ENCODE measurements around the gene SLC17A2.

Gene SLC17A2

GRCh38 chr6:25921525-25922203 lies 8.8 kb downstream of the SLC17A2 start:
- Histone ChIP-seq H3K36me3 (ENCODE audit: control insufficient read depth in 2 of 2, insufficient read depth in 1 of 2, low read length in 2 of 2) (no peaks in the 10 kb centered on the region), H3K4me1 (ENCODE audit: control insufficient read depth, insufficient read depth, low read length) (no peaks in the 10 kb centered on the region), H3K9me3 (ENCODE audit: control insufficient read depth, insufficient read depth, low read depth, low read length) (no peaks in the 10 kb centered on the region), H3K27ac (ENCODE audit: extremely low read depth, low read depth, low read length) (no peak overlapping the region), H3K4me3 (ENCODE audit: low read depth, low read length) (no peak overlapping the region)
- TF ChIP-seq ZNF175 (tag by site-specific recombination; IDR thresholded peaks at IDR 0.05), result no peak
- TF ChIP-seq, protein P1, sequence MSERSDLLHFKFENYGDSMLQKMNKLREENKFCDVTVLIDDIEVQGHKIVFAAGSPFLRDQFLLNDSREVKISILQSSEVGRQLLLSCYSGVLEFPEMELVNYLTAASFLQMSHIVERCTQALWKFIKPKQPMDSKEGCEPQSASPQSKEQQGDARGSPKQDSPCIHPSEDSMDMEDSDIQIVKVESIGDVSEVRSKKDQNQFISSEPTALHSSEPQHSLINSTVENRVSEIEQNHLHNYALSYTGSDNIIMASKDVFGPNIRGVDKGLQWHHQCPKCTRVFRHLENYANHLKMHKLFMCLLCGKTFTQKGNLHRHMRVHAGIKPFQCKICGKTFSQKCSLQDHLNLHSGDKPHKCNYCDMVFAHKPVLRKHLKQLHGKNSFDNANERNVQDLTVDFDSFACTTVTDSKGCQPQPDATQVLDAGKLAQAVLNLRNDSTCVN (tag by site-specific recombination; optimal IDR thresholded peaks at IDR 0.05), result no peak
- no peak for TF ChIP-seq ZNF112 (tag by site-specific recombination; IDR thresholded peaks at IDR 0.05)
- no peak for TF ChIP-seq ZNF558 (tag by site-specific recombination; IDR thresholded peaks at IDR 0.05)
- TF ChIP-seq ZNF473 (tag by site-specific recombination; IDR thresholded peaks at IDR 0.05), result no peak
- ChIA-PET POLR2A (no interaction called here), CTCF (no interaction called here)

GRCh38 chr6:25919657-25920056 lies 10.8 kb downstream of the SLC17A2 start:
- ChIA-PET POLR2A (interaction anchor here (0.6 kb wide), 1 partner anchor 207 kb away, joined by 3 read pairs; no protein-coding TSS in a partner anchor), CTCF (interaction anchor here (1.6 kb wide), 1 partner anchor 200 kb away, joined by 4 read pairs; no protein-coding TSS in a partner anchor)
- H3K9me3 ChIP-seq (ENCODE audit: control insufficient read depth, insufficient read depth, low read depth, low read length), result no peaks in the 10 kb centered on the region
- no peaks in the 10 kb centered on the region for H3K36me3 ChIP-seq (ENCODE audit: control insufficient read depth in 2 of 2, insufficient read depth in 1 of 2, low read length in 2 of 2)
- no peak overlapping the region for H3K27ac ChIP-seq (ENCODE audit: extremely low read depth, low read depth, low read length)
- TF ChIP-seq TSHZ1 (tag by site-specific recombination; IDR thresholded peaks at IDR 0.05; ENCODE audit: borderline replicate concordance) (no peak), REST (tag by site-specific recombination; IDR thresholded peaks at IDR 0.05) (no peak), ZNF350 (tag by site-specific recombination; IDR thresholded peaks at IDR 0.05) (no peak), ZNF354C (tag by site-specific recombination; IDR thresholded peaks at IDR 0.05; ENCODE audit: borderline replicate concordance, low read depth) (no peak), GLI4 (tag by site-specific recombination; IDR thresholded peaks at IDR 0.05) (no peak), ZNF16 (tag by site-specific recombination; IDR thresholded peaks at IDR 0.05; ENCODE audit: low read depth) (no peak), ZFP37 (tag by site-specific recombination; IDR thresholded peaks at IDR 0.05) (no peak), HOXD13 (CRISPR knock-in tag; IDR thresholded peaks at IDR 0.05; ENCODE audit: borderline replicate concordance) (no peak), MYNN (tag by site-specific recombination; IDR thresholded peaks at IDR 0.05; ENCODE audit: borderline replicate concordance) (no peak), ZNF501 (tag by site-specific recombination; IDR thresholded peaks at IDR 0.05) (no peak), KLF7 (tag by site-specific recombination; IDR thresholded peaks at IDR 0.05; ENCODE audit: borderline replicate concordance) (no peak), ZNF639 (tag by site-specific recombination; IDR thresholded peaks at IDR 0.05) (no peak), ZNF266 (tag by site-specific recombination; IDR thresholded peaks at IDR 0.05; ENCODE audit: low read depth) (no peak), BCL11B (tag by site-specific recombination; IDR thresholded peaks at IDR 0.05; ENCODE audit: low read depth) (no peak), ZNF335 (tag by site-specific recombination; conservative IDR thresholded peaks at IDR 0.05) (no peak), ZNF416 (tag by site-specific recombination; IDR thresholded peaks at IDR 0.05) (no peak), ZNF658 (tag by site-specific recombination; IDR thresholded peaks at IDR 0.05) (no peak), ZNF701 (tag by site-specific recombination; IDR thresholded peaks at IDR 0.05) (no peak), ZIC2 (tag by site-specific recombination; IDR thresholded peaks at IDR 0.05) (no peak)
- no peaks in the 10 kb centered on the region for H3K4me1 ChIP-seq (ENCODE audit: control insufficient read depth, insufficient read depth, low read length)
- H3K4me3 ChIP-seq (ENCODE audit: low read depth, low read length), result no peak overlapping the region
